Spleen (tissue), 11 donors: ENCODE data around the gene STARD9. TPM values are rescaled to one million over a fixed set of nuclear protein-coding genes. Genes with fewer than 3 reads are reported as not detected.

Experiments used
- DNase-seq: peaks from one replicate; pipeline ENCODE4 v3.0.0-alpha.2; 2020
- H3K27ac ChIP-seq, 8 donors: fragments of 200-600 bp; sonication (generic) in 7 of 8; 1 replicate in 4 of 8; 2 replicates in 4 of 8; pipeline versions ENCODE4 v1.5.0 to v1.8.0; 2016 to 2021; ENCODE audit warnings: inconsistent platforms in 4 of 8, mild to moderate bottlenecking in 4 of 8, moderate library complexity in 1 of 8
- H3K27me3 ChIP-seq, 7 donors: fragments of 200-600 bp; sonication (generic) in 6 of 7; replicated peaks in 1 of 7; 1 replicate in 4 of 7; 2 replicates in 3 of 7; pipeline versions ENCODE4 v1.5.0 to v1.8.0; 2016 to 2021; ENCODE audit warnings: inconsistent platforms in 3 of 7, mild to moderate bottlenecking in 1 of 7
- H3K36me3 ChIP-seq, 6 donors: fragments of 200-600 bp; sonication (generic) in 5 of 6; 1 replicate in 4 of 6; 2 replicates in 2 of 6; pipeline versions ENCODE4 v1.5.0 to v1.8.0; 2016 to 2021; ENCODE audit warnings: inconsistent platforms in 2 of 6
- H3K4me1 ChIP-seq, 6 donors: fragments of 200-600 bp; sonication (generic) in 5 of 6; 1 replicate in 3 of 6; 2 replicates in 3 of 6; pipeline versions ENCODE4 v1.5.0 to v1.8.0; 2016 to 2021; ENCODE audit warnings: inconsistent platforms in 3 of 6
- H3K4me3 ChIP-seq, 8 donors: fragments of 200-600 bp; sonication (generic) in 7 of 8; 1 replicate in 4 of 8; 2 replicates in 4 of 8; pipeline versions ENCODE4 v1.5.0 to v1.8.0; 2016 to 2021; ENCODE audit warnings: inconsistent platforms in 4 of 8, mild to moderate bottlenecking in 4 of 8, moderate library complexity in 2 of 8
- H3K9me3 ChIP-seq, 8 donors: fragments of 200-600 bp; sonication (generic) in 7 of 8; 1 replicate in 4 of 8; 2 replicates in 4 of 8; pipeline versions ENCODE4 v1.5.0 to v1.8.0; 2016 to 2021; ENCODE audit warnings: inconsistent platforms in 4 of 8
- CTCF ChIP-seq, 11 experiments: fragments of 200-600 bp in 7 of 11; fragments of 450-650 bp in 4 of 11; sonication (generic) in 4 of 11; IDR thresholded peaks in 8 of 11; conservative IDR thresholded peaks in 3 of 11; 1 replicate in 7 of 11; 2 replicates in 4 of 11; pipeline versions ENCODE4 v1.4.0 to v1.8.0; 2016 to 2021; ENCODE audit warnings: antibody characterized with exemption in 11 of 11, inconsistent platforms in 4 of 11, mild to moderate bottlenecking in 1 of 11
- POLR2A ChIP-seq, 3 donors: fragments of 450-650 bp; IDR thresholded peaks; one replicate each; pipeline ENCODE4 v1.5.1; 2017; ENCODE audit warnings: antibody characterized with exemption in 3 of 3, mild to moderate bottlenecking in 1 of 3
- POLR2AphosphoS5 ChIP-seq, 3 donors: sonication (generic); formaldehyde crosslinking; IDR thresholded peaks; one replicate each; pipeline ENCODE4 v1.5.1; 2017; ENCODE audit warnings: antibody characterized with exemption in 3 of 3
- WGBS, 5 donors: extraction: QIAGEN DNeasy Blood & Tissue Kit in 3 of 5; methylation state at CpG; one replicate each; pipeline versions ENCODE4 v1.1.5 to v1.1.7; 2013 to 2018; 5-methylcytosine and 5-hydroxymethylcytosine counted together
- intact Hi-C: fragments of 100-400 bp; cut with DNase I; formaldehyde crosslinking; loops from one replicate; pipeline ENCODE4 v1.15.0; 2023; ENCODE audit warnings: low total_unique reads
- polyA plus RNA-seq, 3 donors: library from polyadenylated mRNA; stranded (reverse); fragments of 200-250 nt; gene quantifications; one replicate each; pipeline ENCODE4 v1.2.1, GENCODE V29; 2013
- total RNA-seq, 7 donors: library from RNA; depleted of rRNA in 3 of 7; stranded (reverse); fragments of >200 nt in 3 of 7; fragmentation: NEBNext Ultra II Directional in 4 of 7; extraction: Animal tissue kit (Norgen Biotek cat#: 25700) in 4 of 7; gene quantifications; one replicate each; pipeline versions ENCODE4 v1.1.0 to v1.2.1, GENCODE V29; 2016 to 2021
- donor health status: healthy with polysubstance abuse.
- donor health status: DM: no; HTN: no; CAD: no; lungs with moderate emphysema.
- donor health status: DM: no; HTN: no; CAD: no.
- donor health status: Bipolar disorder and iron deficiency.
- donor health status: healthy.
- donor health status: DM: no; HTN: no; CAD: no.
- donor health status: DM: yes; HTN: yes; CAD: no.

The STARD9 gene
- total and polyA plus RNA-seq, 10 donors: 0.97 to 30.8 (median 21.6) TPM

DNA sequence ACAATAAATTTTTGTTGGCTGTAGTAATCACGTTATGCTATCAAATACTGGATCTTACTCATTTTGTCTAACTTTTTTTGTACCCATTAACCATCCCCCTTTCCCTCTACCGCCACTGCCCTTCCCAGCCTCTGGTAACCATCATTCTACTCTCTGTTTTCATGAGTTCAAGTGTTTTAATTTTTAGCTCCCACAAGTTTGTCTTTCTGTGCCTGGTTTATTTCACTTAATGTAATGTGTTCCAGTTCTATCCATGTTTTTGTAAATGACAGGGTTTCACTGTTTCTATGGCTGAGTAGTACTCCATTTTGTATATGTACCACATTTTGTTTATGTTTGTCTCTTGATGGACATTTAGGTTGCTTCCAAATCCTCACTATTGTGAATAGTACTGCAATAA lies 52.1 kb downstream of the STARD9 start:
- intact Hi-C loops: no loop called here
- no peaks in the 10 kb centered on the region for H3K9me3 ChIP-seq
- no peaks in the 10 kb centered on the region for H3K27me3 ChIP-seq
- no peak for DNase-seq
- 83 to 94% (median 92%) methylated on average over 2 of the region's 2 CpGs for WGBS, 5 donors
- no peak overlapping the region for H3K4me3 ChIP-seq
- H3K4me1 ChIP-seq: no peaks in the 10 kb centered on the region
- TF ChIP-seq POLR2AphosphoS5 (IDR thresholded peaks at IDR 0.05): no peak
- no peak for TF ChIP-seq CTCF (IDR thresholded peaks at IDR 0.05 in 8 of 11, conservative IDR thresholded peaks at IDR 0.05 in 3 of 11)
- no peak for TF ChIP-seq POLR2A (IDR thresholded peaks at IDR 0.05)
- no peaks in the 10 kb centered on the region for H3K36me3 ChIP-seq
- H3K27ac ChIP-seq: no peak overlapping the region

- Histone ChIP-seq H3K4me1 (no peaks in the 10 kb centered on the region), H3K27me3 (no peaks in the 10 kb centered on the region), H3K36me3 (no peaks in the 10 kb centered on the region), H3K4me3 (no peak overlapping the region), H3K9me3 (no peaks in the 10 kb centered on the region), H3K27ac (no peak overlapping the region)
- 94 to 98% (median 96%) methylated on average over 4 of the region's 4 CpGs for WGBS, 5 donors
- TF ChIP-seq POLR2A (IDR thresholded peaks at IDR 0.05) (no peak), POLR2AphosphoS5 (IDR thresholded peaks at IDR 0.05) (no peak), CTCF (IDR thresholded peaks at IDR 0.05 in 8 of 11, conservative IDR thresholded peaks at IDR 0.05 in 3 of 11) (no peak)
- intact Hi-C loops: no loop called here
- no peak for DNase-seq
Observed at GRCh38 chr15:42628761-42629160, 53.4 kb downstream of the STARD9 start.

DNA sequence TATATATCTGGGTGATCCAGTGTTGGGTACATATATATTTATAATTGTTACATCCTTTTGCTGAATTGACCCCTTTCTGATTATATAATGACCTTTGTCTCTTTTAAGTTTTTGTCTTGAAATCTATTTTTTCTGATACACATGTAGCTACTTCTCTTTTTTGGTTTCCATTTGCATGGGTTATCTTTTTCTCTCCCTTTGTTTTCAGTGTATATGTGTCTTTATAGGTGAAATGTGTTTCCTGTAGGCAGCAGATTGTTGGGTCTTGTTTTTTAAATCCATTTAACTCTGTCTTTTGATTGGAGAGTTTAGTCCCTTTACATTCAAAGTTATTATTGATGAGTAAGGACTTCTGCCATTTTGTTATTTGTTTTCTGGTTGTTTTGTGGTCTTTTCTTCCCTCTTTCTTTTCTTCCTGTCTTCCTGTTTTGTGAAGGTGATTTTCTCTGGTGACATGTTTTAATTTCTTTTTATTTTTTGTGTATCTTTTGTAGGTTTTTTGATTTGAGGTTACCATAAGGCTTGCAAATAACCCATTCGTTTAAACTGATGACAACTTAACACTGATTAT lies 56.8 kb downstream of the STARD9 start:
- Histone ChIP-seq H3K36me3 (peaks cover 0 to 20% (median 0%) of the 10 kb centered on the region in 6 donors), H3K4me1 (no peaks in the 10 kb centered on the region), H3K4me3 (no peak overlapping the region), H3K27ac (no peak overlapping the region), H3K27me3 (no peaks in the 10 kb centered on the region), H3K9me3 (no peaks in the 10 kb centered on the region)
- 81 to 98% (median 92%) methylated on average over 1 of the region's 1 CpG for WGBS, 5 donors
- intact Hi-C loops: no loop called here
- TF ChIP-seq POLR2AphosphoS5 (IDR thresholded peaks at IDR 0.05): no peak
- no peak for TF ChIP-seq CTCF (IDR thresholded peaks at IDR 0.05 in 8 of 11, conservative IDR thresholded peaks at IDR 0.05 in 3 of 11)
- TF ChIP-seq POLR2A (IDR thresholded peaks at IDR 0.05): no peak
- DNase-seq: no peak

GRCh38 chr15:42640109-42640508 lies 64.7 kb downstream of the STARD9 start:
- TF ChIP-seq POLR2AphosphoS5 (IDR thresholded peaks at IDR 0.05) (no peak), CTCF (IDR thresholded peaks at IDR 0.05 in 8 of 11, conservative IDR thresholded peaks at IDR 0.05 in 3 of 11) (no peak), POLR2A (IDR thresholded peaks at IDR 0.05) (no peak)
- Histone ChIP-seq H3K4me3 (no peak overlapping the region), H3K4me1 (no peaks in the 10 kb centered on the region), H3K27me3 (no peaks in the 10 kb centered on the region), H3K9me3 (no peaks in the 10 kb centered on the region), H3K27ac (no peak overlapping the region), H3K36me3 (peaks cover 0 to 47% (median 8%) of the 10 kb centered on the region in 6 donors)
- intact Hi-C loops: no loop called here
- no peak for DNase-seq
- 95 to 98% (median 97%) methylated on average over 4 of the region's 4 CpGs for WGBS, 5 donors
